NB4 (cell line): ENCODE data around the gene VWC2L.

ENCODE experiments used
- POLR2A ChIP-seq: IDR thresholded peaks from 2 replicates; pipeline ENCODE4 v1.6.1; 2011; ENCODE audit warnings: mild to moderate bottlenecking; ENCODE audit not compliant: insufficient read length; ENCODE audit errors: extremely low read depth
- TF ChIP-seq, protein P1 (sequence below): IDR thresholded peaks from one replicate; pipeline ENCODE4 v1.5.1; 2012; ENCODE audit warnings: low read depth, low read length

GRCh38 chr2:214601852-214602633, 191.2 kb downstream of the VWC2L start:
- TF ChIP-seq, protein P1, sequence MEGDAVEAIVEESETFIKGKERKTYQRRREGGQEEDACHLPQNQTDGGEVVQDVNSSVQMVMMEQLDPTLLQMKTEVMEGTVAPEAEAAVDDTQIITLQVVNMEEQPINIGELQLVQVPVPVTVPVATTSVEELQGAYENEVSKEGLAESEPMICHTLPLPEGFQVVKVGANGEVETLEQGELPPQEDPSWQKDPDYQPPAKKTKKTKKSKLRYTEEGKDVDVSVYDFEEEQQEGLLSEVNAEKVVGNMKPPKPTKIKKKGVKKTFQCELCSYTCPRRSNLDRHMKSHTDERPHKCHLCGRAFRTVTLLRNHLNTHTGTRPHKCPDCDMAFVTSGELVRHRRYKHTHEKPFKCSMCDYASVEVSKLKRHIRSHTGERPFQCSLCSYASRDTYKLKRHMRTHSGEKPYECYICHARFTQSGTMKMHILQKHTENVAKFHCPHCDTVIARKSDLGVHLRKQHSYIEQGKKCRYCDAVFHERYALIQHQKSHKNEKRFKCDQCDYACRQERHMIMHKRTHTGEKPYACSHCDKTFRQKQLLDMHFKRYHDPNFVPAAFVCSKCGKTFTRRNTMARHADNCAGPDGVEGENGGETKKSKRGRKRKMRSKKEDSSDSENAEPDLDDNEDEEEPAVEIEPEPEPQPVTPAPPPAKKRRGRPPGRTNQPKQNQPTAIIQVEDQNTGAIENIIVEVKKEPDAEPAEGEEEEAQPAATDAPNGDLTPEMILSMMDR, result no peak
- no peak for TF ChIP-seq POLR2A
